Esophagus muscularis mucosa (tissue), 4 donors: ENCODE measurements around the gene SMIM7. TPM values are rescaled to one million over a fixed set of nuclear protein-coding genes. Genes with fewer than 3 reads are reported as not detected.

ENCODE experiments used
- DNase-seq: peaks from one replicate; pipeline ENCODE4 v3.0.0-alpha.2; 2017; ENCODE audit errors: extremely low spot score
- H3K27ac ChIP-seq, 4 donors: fragments of 200-600 bp; sonication (generic); replicated peaks in 1 of 4; 1 replicate in 3 of 4; 2 replicates in 1 of 4; pipeline ENCODE4 v1.5.1; 2016 to 2019; ENCODE audit warnings: mild to moderate bottlenecking in 1 of 4
- H3K27me3 ChIP-seq, 4 donors: fragments of 200-600 bp; sonication (generic); one replicate each; pipeline versions ENCODE4 v1.5.1 to v1.6.0; 2016 to 2019
- H3K36me3 ChIP-seq, 4 donors: fragments of 200-600 bp; sonication (generic); one replicate each; pipeline ENCODE4 v1.5.1; 2016 to 2019
- H3K4me1 ChIP-seq, 4 donors: fragments of 200-600 bp; sonication (generic); one replicate each; pipeline ENCODE4 v1.5.1; 2016 to 2019
- H3K4me3 ChIP-seq, 4 donors: fragments of 200-600 bp; sonication (generic); 1 replicate in 2 of 4; 2 replicates in 2 of 4; pipeline ENCODE4 v1.5.1; 2016 to 2019; ENCODE audit warnings: mild to moderate bottlenecking in 4 of 4, moderate library complexity in 1 of 4
- H3K9me3 ChIP-seq, 4 donors: fragments of 200-600 bp; sonication (generic); 1 replicate in 3 of 4; 2 replicates in 1 of 4; pipeline ENCODE4 v1.5.1; 2016 to 2019
- CTCF ChIP-seq, 3 experiments: fragments of 200-600 bp in 2 of 3; fragments of 450-650 bp in 1 of 3; sonication (generic) in 2 of 3; IDR thresholded peaks; one replicate each; pipeline ENCODE4 v1.5.1; 2017 to 2019; ENCODE audit warnings: antibody characterized with exemption in 3 of 3, mild to moderate bottlenecking in 2 of 3, moderate library complexity in 1 of 3
- EP300 ChIP-seq: sonication (generic); formaldehyde crosslinking; IDR thresholded peaks from one replicate; pipeline ENCODE4 v1.6.1; 2017; ENCODE audit warnings: antibody characterized with exemption
- POLR2A ChIP-seq: fragments of 450-650 bp; IDR thresholded peaks from one replicate; pipeline ENCODE4 v1.6.1; 2017; ENCODE audit warnings: antibody characterized with exemption, moderate library complexity, mild to moderate bottlenecking, low read depth
- POLR2AphosphoS5 ChIP-seq, 2 donors: sonication (generic); formaldehyde crosslinking; IDR thresholded peaks; one replicate each; pipeline ENCODE4 v1.6.1; 2017; ENCODE audit warnings: antibody characterized with exemption in 2 of 2
- WGBS: methylation state at CpG from one replicate; pipeline ENCODE4 v1.1.5; 2018; 5-methylcytosine and 5-hydroxymethylcytosine counted together
- intact Hi-C: fragments of 100-400 bp; cut with DNase I; formaldehyde crosslinking; loops from one replicate; pipeline ENCODE4 v1.15.1; 2023
- total RNA-seq, 4 donors: library from RNA; depleted of rRNA; stranded (reverse); fragments of >200 nt; gene quantifications; one replicate each; pipeline versions ENCODE4 v1.1.0 to v1.2.1, GENCODE V29; 2016

Gene SMIM7
- total RNA-seq, 4 donors from 2014 or later: 58.5 to 85.0 (median 69.8) TPM

GRCh38 chr19:16627928-16628182, 32.1 kb downstream of the SMIM7 start:
- Histone ChIP-seq H3K27me3 (no peaks in the 10 kb centered on the region), H3K4me1 (peaks cover 38 to 60% (median 53%) of the 10 kb centered on the region in 4 donors), H3K9me3 (no peaks in the 10 kb centered on the region), H3K4me3 (peak overlapping the region; percentile 78 to 99 (median 95)), H3K27ac (peak overlapping the region; percentile 84 to 98 (median 92)), H3K36me3 (peaks cover 8 to 49% (median 30%) of the 10 kb centered on the region in 4 donors)
- WGBS: no CpG with 5 or more reads among the region's 38 CpGs
- DNase-seq: no peak
- intact Hi-C loops: loop anchor here (5.0 kb wide), 1 partner anchor 56 kb away; the partner anchor contains the start of gene SLC35E1
- TF ChIP-seq POLR2A (no peak), EP300 (no peak), POLR2AphosphoS5 (IDR thresholded peaks at IDR 0.05) (no peak), CTCF (IDR thresholded peaks at IDR 0.05) (no peak)

- peaks cover 8 to 44% (median 25%) of the 10 kb centered on the region in 4 donors for H3K36me3 ChIP-seq
- peaks cover 38 to 64% (median 57%) of the 10 kb centered on the region in 4 donors for H3K4me1 ChIP-seq
- under 1% methylated on average over 38 of the region's 52 CpGs for WGBS
- H3K27ac ChIP-seq: peak overlapping the region; percentile 84 to 98 (median 92)
- no peaks in the 10 kb centered on the region for H3K27me3 ChIP-seq
- intact Hi-C loops: loop anchor here (5.0 kb wide), 1 partner anchor 55 kb away; the partner anchor contains the start of gene SLC35E1
- no peak for TF ChIP-seq POLR2A
- DNase-seq: no peak
- H3K4me3 ChIP-seq: peak overlapping the region; percentile 78 to 99 (median 95)
- no peaks in the 10 kb centered on the region for H3K9me3 ChIP-seq
These were observed 32.6 kb downstream of the SMIM7 start for GRCh38 chr19:16627193-16627927.

GRCh38 chr19:16626796-16627192, 33.1 kb downstream of the SMIM7 start:
- H3K27ac ChIP-seq: peak overlapping the region; percentile 84 to 98 (median 92)
- H3K4me1 ChIP-seq: peaks cover 43 to 70% (median 62%) of the 10 kb centered on the region in 4 donors
- intact Hi-C loops: loop anchor here (5.0 kb wide), 1 partner anchor 54 kb away; the partner anchor contains the start of gene SLC35E1
- peaks cover 8 to 40% (median 24%) of the 10 kb centered on the region in 4 donors for H3K36me3 ChIP-seq
- no peaks in the 10 kb centered on the region for H3K27me3 ChIP-seq
- no peak for TF ChIP-seq CTCF (IDR thresholded peaks at IDR 0.05)
- no peak for DNase-seq
- 1% methylated on average over 9 of the region's 12 CpGs for WGBS
- H3K4me3 ChIP-seq: peak overlapping the region; percentile 78 to 99 (median 95)
- H3K9me3 ChIP-seq: no peaks in the 10 kb centered on the region

GRCh38 chr19:16625163-16625958, 34.6 kb downstream of the SMIM7 start:
- Histone ChIP-seq H3K36me3 (peaks cover 0 to 27% (median 13%) of the 10 kb centered on the region in 4 donors), H3K27me3 (no peaks in the 10 kb centered on the region), H3K4me1 (peaks cover 52 to 84% (median 76%) of the 10 kb centered on the region in 4 donors), H3K27ac (peak overlapping the region in 2 of 4 donors; percentile 14 to 98), H3K9me3 (no peaks in the 10 kb centered on the region), H3K4me3 (no peak overlapping the region)
- TF ChIP-seq POLR2A: no peak
- TF ChIP-seq POLR2AphosphoS5 (IDR thresholded peaks at IDR 0.05): no peak
- TF ChIP-seq EP300: no peak
- no peak for TF ChIP-seq CTCF (IDR thresholded peaks at IDR 0.05)
- no peak for DNase-seq
- intact Hi-C loops: loop anchor here (5.0 kb wide), 1 partner anchor 53 kb away; the partner anchor contains the start of gene SLC35E1
- 80% methylated on average over 16 of the region's 16 CpGs for WGBS

- Histone ChIP-seq H3K27ac (no peak overlapping the region), H3K4me1 (peaks cover 55 to 84% (median 78%) of the 10 kb centered on the region in 4 donors), H3K4me3 (no peak overlapping the region), H3K27me3 (no peaks in the 10 kb centered on the region), H3K36me3 (peaks cover 0 to 22% (median 11%) of the 10 kb centered on the region in 4 donors), H3K9me3 (no peaks in the 10 kb centered on the region)
- no peak for DNase-seq
- intact Hi-C loops: no loop called here
- TF ChIP-seq POLR2A (no peak), EP300 (no peak), POLR2AphosphoS5 (IDR thresholded peaks at IDR 0.05) (no peak), CTCF (IDR thresholded peaks at IDR 0.05) (no peak)
- WGBS: 77% methylated on average over 9 of the region's 10 CpGs
These were observed 35.7 kb downstream of the SMIM7 start for GRCh38 chr19:16624236-16624635.
